ENCODE results near the gene BRINP1. TPM values are rescaled to one million over a fixed set of nuclear protein-coding genes. Genes with fewer than 3 reads are reported as not detected.

Gene BRINP1
- total and polyA plus RNA-seq, 10 of the 15 experiments (the other 5 are each of a cell fraction or from before 2014, with no cell fraction given), result not detected

- in situ Hi-C loops (cut with MboI), result no loop called here
- SMC1A ChIA-PET (ENCODE audit: uncharacterized antibody, unreplicated experiment), result no interaction called here
These were observed 171.2 kb downstream of the BRINP1 start for GRCh38 chr9:119197893-119198607.

More at GRCh38 chr9:119197893-119198607, 171.2 kb downstream of the BRINP1 start:
- no peak for ATAC-seq
- RAD21 ChIA-PET (ENCODE audit: unreplicated experiment), result no interaction called here
- H3K27ac ChIP-seq (ENCODE audit: control insufficient read depth, insufficient read depth), result no peak overlapping the region
- no peak for FAIRE-seq
- H3K9ac ChIP-seq (ENCODE audit: control insufficient read depth, insufficient read depth, low read length), result no peak overlapping the region
- no peak overlapping the region for H3K4me3 ChIP-seq
- H3K27me3 ChIP-seq (replicated peaks in 1 of 2; ENCODE audit: control insufficient read depth in 2 of 2, insufficient read depth in 2 of 2, low read length in 1 of 2), result no peaks in the 10 kb centered on the region
- no peaks in the 10 kb centered on the region for H4K20me1 ChIP-seq (ENCODE audit: control insufficient read depth, insufficient read depth)
- BruUV-seq (replicated peaks), result no TSS peak
- CTCF ChIA-PET, result no interaction called here
- H3K4me2 ChIP-seq (ENCODE audit: control insufficient read depth, insufficient read depth), result no peak overlapping the region
- no peak overlapping the region for H2AFZ ChIP-seq (ENCODE audit: control insufficient read depth, low read depth, low read length)
- no peaks in the 10 kb centered on the region for H3K79me2 ChIP-seq (ENCODE audit: control insufficient read depth, insufficient read depth, low read length)
- POLR2A ChIA-PET, result no interaction called here
- no peak for DNase-seq (ENCODE audit: low read depth, low spot score)
- H3K36me3 ChIP-seq (ENCODE audit: control insufficient read depth in 2 of 2, insufficient read depth in 2 of 2, low read length in 1 of 2), result no peaks in the 10 kb centered on the region
- H3K9me3 ChIP-seq (replicated peaks; ENCODE audit: control insufficient read depth, insufficient read depth, low read length), result no peaks in the 10 kb centered on the region
- no peaks in the 10 kb centered on the region for H3K4me1 ChIP-seq (ENCODE audit: control insufficient read depth, insufficient read depth, low read length)
- 31% methylated on average over 7 of the region's 7 CpGs for WGBS (ENCODE audit: insufficient coverage, insufficient replicate concordance, low lambda C conversion rate, missing lambda C conversion rate)
- TF ChIP-seq EGR1 (IDR thresholded peaks at IDR 0.05; ENCODE audit: borderline replicate concordance in 1 of 2, low read depth in 2 of 2, low read length in 2 of 2), result no peak
- TF ChIP-seq HDGF (IDR thresholded peaks at IDR 0.05), result no peak
- TF ChIP-seq STAT3 (IDR thresholded peaks at IDR 0.05; ENCODE audit: low read depth, low read length), result no peak
- TF ChIP-seq RAD21 (IDR thresholded peaks at IDR 0.05; ENCODE audit: insufficient read depth, low read depth, low read length), result no peak
- no peak for TF ChIP-seq HDAC6 (IDR thresholded peaks at IDR 0.05; ENCODE audit: unreplicated experiment)
- no peak for TF ChIP-seq CHD2 (IDR thresholded peaks at IDR 0.05; ENCODE audit: borderline replicate concordance, low read depth, low read length)
- TF ChIP-seq MYB (IDR thresholded peaks at IDR 0.05; ENCODE audit: borderline replicate concordance, low read depth, low read length), result no peak
- no peak for TF ChIP-seq PKNOX1 (IDR thresholded peaks at IDR 0.05)
- TF ChIP-seq NR2C1 (IDR thresholded peaks at IDR 0.05), result no peak
- TF ChIP-seq NR2F1 (conservative IDR thresholded peaks at IDR 0.05), result no peak
- TF ChIP-seq KDM1A (IDR thresholded peaks at IDR 0.05; ENCODE audit: borderline replicate concordance), result no peak
- TF ChIP-seq CREM (IDR thresholded peaks at IDR 0.05; ENCODE audit: low read depth), result no peak
- intact Hi-C loops (cut with micrococcal nuclease; ENCODE audit: unreplicated experiment), result no loop called here

Data from GM12878 (cell line).